Measurements from ENCODE around the gene MUC5B. TPM values are rescaled to one million over a fixed set of nuclear protein-coding genes. Genes with fewer than 3 reads are reported as not detected.

Gene MUC5B
- total RNA-seq, 2 experiments from 2014 or later, result not detected

DNA sequence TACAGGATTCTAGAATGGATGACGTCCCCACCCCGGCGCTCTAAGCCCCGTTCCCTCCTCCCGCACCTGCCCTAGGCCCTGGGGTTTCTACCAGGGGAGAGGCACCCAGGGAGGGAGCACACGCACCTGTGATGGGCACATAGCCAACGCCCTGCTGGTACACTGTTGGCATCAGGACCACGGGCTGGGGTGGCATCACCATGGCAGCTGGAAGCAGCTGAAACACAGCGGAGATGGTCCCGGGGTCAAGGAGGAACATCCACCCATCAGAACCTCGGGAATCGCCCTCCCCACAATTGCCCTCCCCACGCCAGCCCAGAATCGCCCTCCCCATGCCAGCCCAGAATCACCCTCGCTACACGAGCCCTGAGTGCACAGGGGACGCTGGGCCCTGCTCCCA lies 63.0 kb downstream of the MUC5B start:
- no peak for DNase-seq
- Histone ChIP-seq H3K4me1 (ENCODE audit: insufficient read depth, low read length) (no peaks in the 10 kb centered on the region), H3K9me3 (ENCODE audit: control insufficient read depth in 1 of 2, insufficient read depth in 1 of 2, low read length in 2 of 2) (no peaks in the 10 kb centered on the region), H3K27ac (ENCODE audit: low read depth in 1 of 2, low read length in 2 of 2) (no peak overlapping the region), H3K4me3 (ENCODE audit: low read length) (no peak overlapping the region), H3K36me3 (ENCODE audit: insufficient read depth, low read length) (peaks cover 67% of the 10 kb centered on the region), H3K27me3 (ENCODE audit: control insufficient read depth in 1 of 2, insufficient read depth in 2 of 2, low read length in 2 of 2) (no peaks in the 10 kb centered on the region)
- intact Hi-C loops (cut with DNase I, micrococcal nuclease), result no loop called here
- ChIA-PET POLR2A (no interaction called here), CTCF (no interaction called here)
- Mint-ChIP-seq H3K4me3 (no peak overlapping the region), H3K4me1 (ENCODE audit: low read depth) (no peaks in the 10 kb centered on the region), H3K36me3 (ENCODE audit: low read depth) (peaks cover 59% of the 10 kb centered on the region), H3K27ac (no peak overlapping the region), H3K27me3 (no peaks in the 10 kb centered on the region), H3K9me3 (no peaks in the 10 kb centered on the region)
- TF ChIP-seq, protein P1, sequence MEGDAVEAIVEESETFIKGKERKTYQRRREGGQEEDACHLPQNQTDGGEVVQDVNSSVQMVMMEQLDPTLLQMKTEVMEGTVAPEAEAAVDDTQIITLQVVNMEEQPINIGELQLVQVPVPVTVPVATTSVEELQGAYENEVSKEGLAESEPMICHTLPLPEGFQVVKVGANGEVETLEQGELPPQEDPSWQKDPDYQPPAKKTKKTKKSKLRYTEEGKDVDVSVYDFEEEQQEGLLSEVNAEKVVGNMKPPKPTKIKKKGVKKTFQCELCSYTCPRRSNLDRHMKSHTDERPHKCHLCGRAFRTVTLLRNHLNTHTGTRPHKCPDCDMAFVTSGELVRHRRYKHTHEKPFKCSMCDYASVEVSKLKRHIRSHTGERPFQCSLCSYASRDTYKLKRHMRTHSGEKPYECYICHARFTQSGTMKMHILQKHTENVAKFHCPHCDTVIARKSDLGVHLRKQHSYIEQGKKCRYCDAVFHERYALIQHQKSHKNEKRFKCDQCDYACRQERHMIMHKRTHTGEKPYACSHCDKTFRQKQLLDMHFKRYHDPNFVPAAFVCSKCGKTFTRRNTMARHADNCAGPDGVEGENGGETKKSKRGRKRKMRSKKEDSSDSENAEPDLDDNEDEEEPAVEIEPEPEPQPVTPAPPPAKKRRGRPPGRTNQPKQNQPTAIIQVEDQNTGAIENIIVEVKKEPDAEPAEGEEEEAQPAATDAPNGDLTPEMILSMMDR (IDR thresholded peaks at IDR 0.05), result no peak
- ATAC-seq (ENCODE audit: poor library complexity), result no peak

DNA sequence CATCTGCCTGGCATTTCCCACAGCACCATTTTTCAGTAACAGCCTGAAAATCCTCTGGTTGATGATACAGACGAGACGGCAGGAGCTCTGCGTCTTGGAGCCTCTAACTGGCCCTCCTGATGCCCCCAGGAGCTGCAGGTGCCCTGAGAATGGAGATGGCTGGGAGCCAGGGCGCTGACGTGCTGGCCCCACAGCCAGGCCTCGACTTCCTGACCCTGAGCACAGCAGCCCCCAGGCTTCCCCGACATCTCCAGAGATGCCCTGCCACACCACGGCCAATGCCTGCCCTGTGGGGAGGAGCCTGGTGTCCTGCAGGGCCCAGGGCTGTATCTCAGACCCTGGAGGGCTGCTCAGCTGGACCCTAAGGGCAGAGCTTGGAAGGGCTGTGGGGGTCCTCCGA lies 65.1 kb downstream of the MUC5B start:
- DNase-seq (no peak), ATAC-seq (ENCODE audit: poor library complexity) (no peak)
- no peaks in the 10 kb centered on the region for H3K9me3 Mint-ChIP-seq
- no peak overlapping the region for H3K4me3 Mint-ChIP-seq
- H3K4me3 ChIP-seq (ENCODE audit: low read length), result no peak overlapping the region
- H3K36me3 ChIP-seq (ENCODE audit: insufficient read depth, low read length), result peaks cover 72% of the 10 kb centered on the region
- H3K9me3 ChIP-seq (ENCODE audit: control insufficient read depth in 1 of 2, insufficient read depth in 1 of 2, low read length in 2 of 2), result no peaks in the 10 kb centered on the region
- ChIA-PET POLR2A (no interaction called here), CTCF (no interaction called here)
- intact Hi-C loops (cut with DNase I, micrococcal nuclease), result no loop called here
- no peaks in the 10 kb centered on the region for H3K4me1 Mint-ChIP-seq (ENCODE audit: low read depth)
- no peak overlapping the region for H3K27ac Mint-ChIP-seq
- no peaks in the 10 kb centered on the region for H3K27me3 ChIP-seq (ENCODE audit: control insufficient read depth in 1 of 2, insufficient read depth in 2 of 2, low read length in 2 of 2)
- no peak overlapping the region for H3K27ac ChIP-seq (ENCODE audit: low read depth in 1 of 2, low read length in 2 of 2)
- TF ChIP-seq, protein P1 (IDR thresholded peaks at IDR 0.05), result no peak
- H3K27me3 Mint-ChIP-seq, result no peaks in the 10 kb centered on the region
- peaks cover 68% of the 10 kb centered on the region for H3K36me3 Mint-ChIP-seq (ENCODE audit: low read depth)
- no peaks in the 10 kb centered on the region for H3K4me1 ChIP-seq (ENCODE audit: insufficient read depth, low read length)

DNA sequence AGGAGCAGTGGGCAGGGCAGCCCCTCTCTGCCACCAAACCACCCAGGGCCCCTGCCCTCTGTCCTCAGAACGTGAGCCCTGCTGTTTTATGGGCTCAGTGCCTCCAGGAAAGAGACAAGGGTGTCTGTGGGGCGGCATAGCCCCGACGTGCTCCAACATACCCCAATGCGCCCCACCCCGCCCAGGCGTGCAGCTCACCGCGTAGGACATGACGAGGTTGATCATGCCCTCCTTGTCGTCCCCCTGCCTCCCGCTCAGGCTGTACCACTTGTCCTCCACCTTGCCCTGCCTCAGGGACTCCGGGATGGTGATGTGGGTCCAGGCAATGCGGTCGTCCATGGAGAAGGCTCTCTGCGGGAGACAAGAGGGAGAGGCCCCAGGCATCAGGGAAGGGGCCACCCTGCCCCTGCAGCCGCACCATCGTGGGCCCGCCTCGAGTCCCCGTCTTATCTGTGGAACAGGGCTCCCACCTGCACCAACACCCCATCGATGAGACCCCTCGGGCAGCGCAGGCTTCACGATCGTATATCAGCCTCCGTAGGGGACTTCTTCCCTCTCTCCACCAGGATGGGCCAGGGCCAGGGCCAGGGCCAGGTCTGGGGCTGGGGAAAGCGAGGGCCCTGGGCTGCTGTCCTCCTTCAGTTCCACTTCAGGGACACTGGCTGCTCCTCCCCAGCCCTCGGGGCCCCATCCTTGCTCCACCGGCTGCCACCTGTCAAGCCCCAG lies 65.7 kb downstream of the MUC5B start:
- H3K9me3 ChIP-seq (ENCODE audit: control insufficient read depth in 1 of 2, insufficient read depth in 1 of 2, low read length in 2 of 2), result no peaks in the 10 kb centered on the region
- TF ChIP-seq, protein P1 (IDR thresholded peaks at IDR 0.05), result no peak
- H3K4me3 ChIP-seq (ENCODE audit: low read length), result no peak overlapping the region
- no peak overlapping the region for H3K27ac ChIP-seq (ENCODE audit: low read depth in 1 of 2, low read length in 2 of 2)
- H3K27ac Mint-ChIP-seq, result no peak overlapping the region
- ATAC-seq (ENCODE audit: poor library complexity) (no peak), DNase-seq (no peak)
- intact Hi-C loops (cut with DNase I, micrococcal nuclease), result no loop called here
- peaks cover 66% of the 10 kb centered on the region for H3K36me3 Mint-ChIP-seq (ENCODE audit: low read depth)
- POLR2A ChIA-PET, result no interaction called here
- no peaks in the 10 kb centered on the region for H3K27me3 ChIP-seq (ENCODE audit: control insufficient read depth in 1 of 2, insufficient read depth in 2 of 2, low read length in 2 of 2)
- H3K4me3 Mint-ChIP-seq, result no peak overlapping the region
- no peaks in the 10 kb centered on the region for H3K9me3 Mint-ChIP-seq
- no peaks in the 10 kb centered on the region for H3K27me3 Mint-ChIP-seq
- H3K4me1 Mint-ChIP-seq (ENCODE audit: low read depth), result no peaks in the 10 kb centered on the region
- H3K36me3 ChIP-seq (ENCODE audit: insufficient read depth, low read length), result peaks cover 78% of the 10 kb centered on the region
- CTCF ChIA-PET, result no interaction called here
- no peaks in the 10 kb centered on the region for H3K4me1 ChIP-seq (ENCODE audit: insufficient read depth, low read length)

Data from CD4-positive, alpha-beta T cell (primary cell).